HEK293T (cell line): ENCODE results near the gene AP3S2.

Experiments used
- ARNT ChIP-seq: fragments of 450-650 bp; IDR thresholded peaks from 2 replicates; pipeline ENCODE4 v1.6.1; 2017; ENCODE audit warnings: mild to moderate bottlenecking
- BHLHE40 ChIP-seq: fragments of 450-650 bp; IDR thresholded peaks from 2 replicates; pipeline ENCODE4 v1.6.1; 2016; ENCODE audit warnings: mild to moderate bottlenecking, moderate library complexity, borderline replicate concordance
- ELF4 ChIP-seq: fragments of 450-650 bp; IDR thresholded peaks from 2 replicates; pipeline ENCODE4 v1.6.1; 2017; ENCODE audit warnings: antibody characterized with exemption
- FOXA1 ChIP-seq: fragments of 450-650 bp; IDR thresholded peaks from 2 replicates; pipeline ENCODE4 v1.6.1; 2016; ENCODE audit warnings: mild to moderate bottlenecking
- FOXM1 ChIP-seq: fragments of 450-650 bp; IDR thresholded peaks from 2 replicates; pipeline ENCODE4 v1.6.1; 2017; ENCODE audit warnings: mild to moderate bottlenecking, borderline replicate concordance
- SP1 ChIP-seq: fragments of 450-650 bp; IDR thresholded peaks from 2 replicates; pipeline ENCODE4 v1.6.1; 2017
- SUZ12 ChIP-seq: fragments of 450-650 bp; IDR thresholded peaks from 2 replicates; pipeline ENCODE4 v1.6.1; 2016; ENCODE audit warnings: mild to moderate bottlenecking

DNA sequence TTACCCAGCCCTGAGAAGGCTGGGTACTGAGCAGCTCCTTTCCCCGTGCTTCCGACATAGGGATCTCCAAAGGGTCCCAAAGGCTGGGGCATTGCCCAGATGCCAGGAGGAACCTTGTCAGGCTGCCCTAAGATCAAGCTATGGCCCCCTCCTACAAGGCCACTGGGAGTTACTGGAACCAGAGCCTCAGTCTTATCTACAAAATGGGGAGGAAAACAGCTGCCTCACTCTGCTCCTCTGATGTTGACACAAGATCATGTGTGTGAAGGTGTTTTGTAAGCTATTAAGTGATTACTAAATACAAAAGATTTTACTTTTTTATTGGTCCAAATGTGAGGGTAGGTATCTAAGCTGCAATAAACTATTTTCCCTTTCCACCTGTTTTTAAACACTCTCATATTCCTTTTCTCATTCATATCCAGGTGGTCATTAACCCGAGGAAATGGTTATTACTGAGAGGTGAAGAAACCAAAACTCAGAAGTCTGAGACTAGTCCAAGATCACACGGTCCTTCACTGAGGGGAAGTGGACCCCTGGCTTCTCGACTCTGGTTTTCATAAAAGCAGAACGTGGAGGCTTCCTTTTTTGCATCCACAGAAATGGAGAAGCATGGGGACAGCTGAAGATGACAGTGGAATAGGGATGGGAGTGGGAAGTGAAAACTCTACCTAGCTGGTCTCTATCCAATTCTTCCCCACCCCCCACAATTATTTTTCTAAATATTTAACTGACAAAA, 17.3 kb upstream of the AP3S2 start:
- TF ChIP-seq SP1 (no peak), ELF4 (no peak), FOXM1 (no peak), FOXA1 (no peak), BHLHE40 (no peak), ARNT (no peak), SUZ12 (no peak)
